Bone marrow (tissue), 2 donors: ENCODE results near the gene NCS1.
"Not testable (repeated sequence)": the region's sequence is repeated elsewhere in the genome, so short reads cannot be mapped to it uniquely, and the experiment has no call there.

Source experiments
- DNase-seq, 2 donors: peaks; one replicate each; lab custom pipeline; 2025; lab: John Stamatoyannopoulos, UW

The NCS1 gene

DNA sequence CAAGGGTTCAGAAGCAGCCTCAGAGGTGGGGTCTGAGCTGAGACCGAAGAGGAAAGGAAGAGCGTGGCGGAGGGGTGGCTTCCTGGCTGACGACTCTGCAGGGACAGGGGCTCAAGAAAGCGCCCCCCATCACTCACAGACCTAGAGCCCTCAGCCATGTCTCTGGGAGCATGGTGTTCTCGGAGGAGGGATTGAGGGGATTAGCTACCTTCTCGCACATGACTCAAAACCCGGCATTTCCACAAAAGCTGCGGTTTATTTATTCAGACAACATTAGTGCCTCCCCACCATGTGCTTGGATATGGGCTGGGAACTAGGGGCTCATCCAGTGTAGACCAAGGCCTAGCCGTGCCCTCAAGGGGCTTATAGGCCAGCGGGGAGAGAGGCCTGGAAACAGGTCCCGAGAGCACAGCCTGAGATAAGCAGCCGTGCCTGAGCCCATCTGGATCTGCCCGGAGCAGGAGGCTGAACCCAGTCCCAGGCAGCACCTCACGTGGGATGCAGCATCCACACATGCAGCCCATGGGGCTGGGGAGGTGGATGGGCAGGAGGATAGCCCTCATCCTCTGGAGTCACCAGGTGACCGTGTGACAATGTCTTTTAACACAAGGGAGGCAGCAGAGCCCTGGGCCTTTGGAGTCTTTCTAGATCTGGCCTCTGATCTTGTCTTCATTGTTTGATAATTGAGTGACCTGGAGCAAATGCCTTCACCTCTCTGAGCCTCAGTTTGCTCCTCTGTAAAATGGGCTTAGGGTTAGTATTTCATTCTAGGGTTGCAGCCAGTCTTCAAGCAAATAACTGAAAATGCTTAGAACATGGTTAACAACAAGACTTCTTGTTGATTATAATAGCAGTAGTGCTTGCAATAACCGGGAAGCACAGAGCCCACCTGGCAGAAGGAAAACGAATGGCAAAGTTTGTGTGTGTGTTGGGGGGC lies 92.5 kb downstream of the NCS1 start:
- no peak for DNase-seq

DNA sequence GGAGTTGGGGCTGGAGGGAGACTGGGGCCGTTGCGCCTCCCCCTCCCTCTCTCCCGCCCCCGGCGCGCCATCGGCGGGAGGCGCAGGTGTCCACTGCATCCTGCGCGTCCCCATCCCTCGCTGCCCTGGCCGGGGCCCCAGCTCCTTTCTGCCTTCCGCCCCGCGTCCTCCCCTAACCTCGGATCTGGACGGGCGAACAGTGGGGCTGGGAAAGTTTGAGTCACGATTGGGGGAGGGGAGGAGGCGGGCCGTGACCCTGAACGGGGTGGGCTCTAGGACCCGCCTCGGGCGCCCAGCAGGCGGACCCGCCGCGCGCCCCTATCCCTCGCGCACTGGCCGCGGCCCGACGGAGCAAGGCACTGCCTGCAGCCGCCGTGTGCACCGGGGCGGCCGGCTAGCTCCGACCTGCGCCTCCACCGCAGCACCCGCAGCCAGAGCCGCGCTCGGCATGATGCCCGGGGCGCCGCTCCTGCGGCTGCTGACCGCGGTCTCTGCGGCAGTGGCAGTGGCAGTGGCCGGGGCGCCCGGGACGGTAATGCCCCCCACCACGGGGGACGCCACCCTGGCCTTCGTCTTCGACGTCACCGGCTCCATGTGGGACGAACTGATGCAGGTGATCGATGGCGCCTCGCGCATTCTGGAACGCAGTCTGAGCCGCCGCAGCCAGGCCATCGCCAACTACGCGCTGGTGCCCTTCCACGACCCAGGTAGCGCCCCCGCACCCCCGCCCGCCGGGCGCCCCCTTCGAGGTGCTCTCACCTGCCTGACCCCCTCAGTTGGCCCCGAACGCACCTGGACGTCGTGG lies 93.4 kb downstream of the NCS1 start, which contains the start of gene HMCN2:
Gene HMCN2, plus strand, starts transcription at position 330 of the 805 bp plus-strand sequence. Its CDS starts 119 bp downstream, at position 449.
- no peak for DNase-seq

DNA sequence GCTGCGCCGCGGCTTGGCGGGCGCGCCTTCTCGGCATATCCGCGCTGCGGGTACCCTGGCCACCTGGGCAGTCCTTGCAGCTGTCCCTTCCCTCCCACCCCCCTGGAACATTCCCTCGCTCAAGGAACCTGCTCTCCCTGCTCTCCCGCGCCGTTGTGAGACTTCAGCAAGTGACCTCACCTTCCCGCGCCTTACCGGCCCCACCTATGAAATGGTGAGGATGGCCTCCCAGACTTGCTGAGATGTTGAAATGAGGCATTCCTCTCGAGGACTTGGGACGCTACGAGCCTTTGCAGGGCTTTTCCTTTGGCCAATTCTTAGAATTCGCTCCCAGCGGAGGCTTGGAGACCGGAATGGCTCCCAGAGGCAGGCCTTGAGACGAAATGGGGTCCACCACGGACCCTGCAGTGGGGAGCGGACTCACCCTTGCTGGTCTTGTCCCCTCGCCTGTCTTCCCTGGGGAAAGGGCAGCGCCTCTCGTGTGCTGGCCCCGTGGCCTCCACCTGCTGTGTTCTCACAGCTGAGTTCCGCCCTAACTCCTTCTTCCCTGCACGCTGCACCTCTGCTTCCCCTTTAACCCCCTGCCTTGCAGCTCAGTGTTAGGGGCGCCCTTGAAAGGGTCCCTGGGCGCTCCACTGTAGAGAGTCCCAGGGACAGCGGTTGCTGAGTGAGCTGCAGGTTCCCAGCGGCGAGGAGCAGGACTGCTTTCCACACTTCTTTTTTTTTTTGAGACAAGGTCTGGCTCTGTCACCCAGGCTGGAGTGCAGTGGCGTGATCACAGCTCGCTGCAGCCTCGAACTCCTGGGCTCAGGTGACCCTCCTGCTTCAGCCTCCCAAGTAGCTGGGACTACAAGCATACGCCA lies 94.3 kb downstream of the NCS1 start:
- no peak for DNase-seq

DNA sequence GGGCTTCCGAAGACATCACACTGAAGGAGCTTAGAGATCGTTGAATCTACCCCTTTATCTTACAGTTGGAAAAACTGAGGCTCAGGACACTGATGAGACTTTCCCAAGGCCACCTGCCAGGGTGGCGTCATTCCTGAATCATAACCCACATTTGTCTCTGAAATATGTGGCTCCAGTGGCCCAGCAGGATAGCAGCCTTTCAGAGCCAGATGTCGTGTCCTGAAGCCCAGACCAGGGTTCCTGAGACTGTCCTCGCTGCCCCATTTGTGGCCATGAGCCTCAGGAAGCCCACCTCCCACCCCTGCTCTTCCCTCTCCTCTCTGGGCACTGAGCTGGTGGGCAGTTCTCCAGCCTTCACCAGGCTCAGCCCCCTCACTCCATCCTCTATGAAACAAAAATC lies 95.7 kb downstream of the NCS1 start:
- DNase-seq = no peak

DNA sequence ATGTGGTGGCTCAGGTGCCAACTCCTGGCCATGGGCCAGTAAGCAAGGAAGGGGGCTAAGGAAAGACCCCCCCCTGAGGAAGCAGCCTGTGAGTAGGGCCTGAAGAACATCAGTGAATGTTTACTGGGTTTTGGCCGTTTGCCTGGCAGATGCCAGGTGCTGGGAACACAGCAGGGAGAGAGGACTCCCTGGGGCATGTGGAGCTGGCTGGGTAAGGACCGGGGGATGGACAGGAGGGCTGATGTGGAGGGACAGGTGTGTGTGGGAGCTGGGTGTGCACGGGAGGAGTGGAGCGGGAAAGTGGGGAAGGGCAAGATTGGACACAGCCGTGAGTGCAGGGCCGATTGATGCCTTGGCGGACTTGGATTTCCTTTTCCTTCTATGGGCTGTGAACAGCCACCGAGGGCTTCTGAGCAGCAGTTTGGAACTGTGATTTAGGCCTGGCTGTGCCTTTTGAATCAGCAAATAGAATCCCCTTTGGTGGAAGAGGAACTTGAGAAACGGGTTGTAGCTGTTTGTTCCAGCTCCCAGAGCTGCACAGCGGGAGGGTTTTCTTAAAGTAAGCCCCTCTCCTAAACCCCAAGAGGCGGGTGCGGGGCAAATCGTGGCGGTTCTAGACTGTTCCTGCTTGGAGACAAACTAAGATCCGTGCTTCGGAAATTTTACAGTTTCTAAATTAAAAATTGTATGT lies 96.5 kb downstream of the NCS1 start:
- no peak for DNase-seq

DNA sequence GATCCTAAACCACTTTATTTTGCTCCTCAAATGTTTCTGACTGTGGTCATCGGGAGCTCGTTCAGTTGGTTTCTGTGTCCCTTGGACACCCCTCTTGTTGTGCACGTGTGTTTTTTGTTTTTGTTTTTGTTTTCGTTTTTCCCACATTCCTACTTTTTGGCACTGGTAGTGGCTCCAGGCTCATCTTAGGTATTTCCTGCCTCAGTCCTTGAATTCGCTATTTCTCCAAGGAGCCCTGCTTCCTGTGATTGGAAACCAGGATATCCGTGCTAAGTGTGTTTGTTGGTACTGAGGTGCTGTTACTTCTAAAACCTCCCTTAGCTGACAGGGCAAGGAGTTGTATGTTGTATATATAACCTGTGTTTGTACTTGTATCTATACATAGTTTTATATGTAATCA lies 99.3 kb downstream of the NCS1 start:
- DNase-seq = no peak

DNA sequence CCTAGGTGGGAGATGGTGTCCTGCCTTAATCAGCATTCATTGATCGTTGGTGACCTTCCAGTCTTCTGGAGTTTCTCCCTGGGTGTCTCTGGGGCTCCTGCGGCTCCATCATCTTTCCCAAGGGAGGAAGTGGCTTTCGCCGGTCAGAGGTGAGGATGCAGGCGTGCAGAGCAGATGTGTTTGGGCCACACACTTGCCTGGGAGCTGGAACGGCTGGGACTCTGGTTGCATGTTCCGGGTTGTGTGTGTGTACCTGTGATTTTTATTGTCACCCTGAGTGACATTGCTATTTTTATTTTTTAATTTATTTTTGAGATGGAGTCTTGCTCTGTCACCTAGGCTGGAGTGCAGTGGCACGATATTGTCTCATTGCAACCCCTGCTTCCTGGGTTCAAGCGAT lies 103.0 kb downstream of the NCS1 start:
- no peak for DNase-seq

DNA sequence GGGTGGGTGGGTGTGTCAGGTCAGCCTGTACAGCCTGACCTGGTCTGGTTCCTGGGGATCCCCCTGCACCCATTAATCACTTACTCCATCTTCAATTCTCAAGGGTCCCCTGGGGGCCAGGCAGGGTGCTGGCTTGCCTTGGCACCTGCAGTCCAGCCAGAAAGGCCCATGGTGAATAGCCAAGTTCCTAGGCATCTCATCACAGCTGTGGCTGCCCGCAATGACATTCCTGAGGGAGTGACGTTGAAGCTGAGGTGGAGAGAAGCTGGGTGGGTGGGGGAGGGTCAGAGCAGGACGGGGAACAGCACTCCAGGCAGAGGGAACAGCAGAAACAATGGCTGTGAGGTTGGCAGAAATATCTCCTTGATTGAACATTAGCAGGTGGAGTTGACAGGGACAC lies 103.9 kb downstream of the NCS1 start:
- DNase-seq = no peak

DNA sequence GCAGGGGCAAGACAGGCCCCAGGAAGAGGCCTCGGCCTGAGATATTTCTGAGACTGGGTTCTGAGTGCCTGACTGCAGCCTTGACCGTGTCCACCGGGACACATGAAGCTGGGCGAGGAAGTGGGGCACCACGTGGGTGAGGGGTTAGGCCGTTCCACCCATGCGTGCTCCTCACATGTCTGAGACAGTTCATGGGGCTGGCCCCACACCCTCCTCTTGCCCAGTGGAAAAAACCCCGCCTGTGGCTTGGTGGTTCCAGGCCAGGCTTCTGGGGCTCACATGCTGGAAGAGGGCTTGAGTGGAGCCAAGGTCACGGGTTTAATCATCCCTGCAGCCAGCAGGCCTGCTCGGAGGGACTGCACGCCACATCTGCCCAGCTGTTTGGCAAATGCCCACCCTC lies 104.8 kb downstream of the NCS1 start:
- DNase-seq = no peak

DNA sequence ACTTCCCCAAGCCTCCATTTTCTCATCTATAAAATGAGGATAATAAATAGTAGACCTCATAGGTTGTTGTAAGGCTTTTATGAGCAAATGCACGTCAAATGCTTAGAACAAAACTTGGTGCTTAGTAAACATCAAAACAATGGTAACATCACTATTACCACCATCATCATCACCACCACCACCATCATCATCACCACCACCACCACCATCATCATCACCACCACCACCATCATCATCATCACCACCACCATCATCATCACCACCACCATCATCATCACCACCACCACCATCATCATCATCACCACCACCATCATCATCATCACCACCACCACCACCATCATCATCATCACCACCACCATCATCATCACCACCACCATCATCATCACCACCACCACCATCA lies 105.3 kb downstream of the NCS1 start:
- DNase-seq = not testable (repeated sequence)

DNA sequence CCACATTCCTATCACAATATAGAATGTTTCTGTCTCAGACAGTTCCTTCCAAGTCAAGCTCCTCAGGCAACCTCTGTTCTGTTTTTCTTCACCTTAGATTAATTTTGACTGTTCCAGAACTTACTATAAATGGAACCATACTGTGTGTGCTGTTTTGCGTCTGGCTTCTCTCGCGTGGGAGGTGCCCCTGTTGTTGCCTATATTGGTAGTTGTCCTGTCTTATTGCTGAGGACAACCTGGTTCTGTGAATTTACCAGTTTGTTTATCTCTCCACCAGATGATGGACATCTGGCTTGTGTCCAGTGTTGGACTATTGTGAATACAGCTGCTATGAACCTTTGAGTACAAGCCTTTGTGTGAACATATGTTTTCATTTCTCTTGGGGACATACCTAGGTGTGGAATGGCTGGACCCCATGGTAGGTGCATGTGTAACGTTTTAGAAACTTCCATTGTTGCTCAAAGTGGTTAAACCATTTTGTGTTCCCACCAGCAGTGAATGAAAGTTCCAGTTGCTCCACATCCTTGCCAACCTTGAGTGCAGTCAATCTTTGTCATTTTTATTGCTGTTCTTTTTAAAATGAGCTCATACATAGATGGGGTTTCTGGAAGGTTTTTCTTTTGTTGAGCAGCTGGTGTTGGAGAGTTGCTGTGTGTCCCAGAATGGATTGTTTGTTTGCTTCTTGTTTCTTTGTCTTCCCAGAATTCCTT lies 111.5 kb downstream of the NCS1 start:
- no peak for DNase-seq

DNA sequence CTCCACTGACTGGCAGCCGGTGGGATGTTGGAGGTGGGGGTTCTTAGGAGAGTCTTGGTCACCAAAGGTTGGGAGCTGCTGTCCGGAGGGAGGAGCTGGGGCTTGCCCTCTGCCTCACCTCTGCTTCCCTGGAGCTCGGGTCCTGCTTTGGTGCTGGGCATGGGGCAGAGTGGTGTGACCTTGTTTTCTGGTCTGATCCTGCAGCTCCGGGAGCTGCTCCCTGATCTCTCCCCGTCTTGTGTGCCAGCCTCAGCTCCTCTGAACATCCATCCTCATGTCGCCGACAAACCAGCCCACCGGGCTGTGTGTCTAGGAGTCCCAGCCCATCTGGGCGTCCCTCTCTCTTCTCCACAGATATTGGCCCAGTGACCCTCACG lies 112.0 kb downstream of the NCS1 start:
- no peak for DNase-seq

DNA sequence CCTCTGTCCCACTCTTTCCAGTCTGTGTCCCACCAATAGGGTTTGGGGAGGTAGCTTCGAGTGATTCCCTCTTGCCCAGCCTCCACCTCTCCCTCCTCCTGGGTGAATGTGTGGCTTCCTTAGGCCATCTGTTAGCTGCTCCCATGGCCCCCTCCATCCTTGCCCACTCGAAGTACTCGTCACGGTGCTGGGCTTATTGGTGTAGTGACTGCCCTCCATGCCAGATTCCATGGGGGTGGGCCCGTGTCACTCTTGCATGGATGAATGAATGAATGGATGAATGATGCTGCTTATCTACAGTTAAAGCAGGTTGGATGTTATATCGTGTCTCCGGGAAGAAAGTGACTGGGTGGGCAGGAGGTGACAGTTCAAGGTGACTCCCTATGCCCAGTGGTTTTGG lies 112.5 kb downstream of the NCS1 start:
- no peak for DNase-seq

DNA sequence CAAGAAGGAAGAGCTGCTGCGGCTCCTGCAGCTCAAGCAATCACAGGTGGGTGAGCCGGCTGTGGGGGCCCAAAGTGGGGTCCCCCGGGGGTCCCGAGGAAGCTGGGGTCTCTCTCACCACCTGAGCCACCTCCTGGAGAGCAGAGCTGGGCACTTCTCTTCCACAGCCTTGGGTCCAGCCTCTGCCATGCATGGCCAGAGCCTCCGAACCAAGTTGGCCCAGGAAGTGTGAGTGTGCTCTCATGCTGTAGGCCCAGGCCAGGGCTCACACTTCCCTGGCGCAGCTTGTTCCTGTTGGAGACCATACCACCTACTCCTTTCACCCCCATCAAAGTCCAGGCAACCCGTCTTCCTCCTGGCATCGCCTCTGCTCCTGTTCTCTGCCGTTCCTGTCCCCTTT lies 113.1 kb downstream of the NCS1 start:
- DNase-seq = no peak

DNA sequence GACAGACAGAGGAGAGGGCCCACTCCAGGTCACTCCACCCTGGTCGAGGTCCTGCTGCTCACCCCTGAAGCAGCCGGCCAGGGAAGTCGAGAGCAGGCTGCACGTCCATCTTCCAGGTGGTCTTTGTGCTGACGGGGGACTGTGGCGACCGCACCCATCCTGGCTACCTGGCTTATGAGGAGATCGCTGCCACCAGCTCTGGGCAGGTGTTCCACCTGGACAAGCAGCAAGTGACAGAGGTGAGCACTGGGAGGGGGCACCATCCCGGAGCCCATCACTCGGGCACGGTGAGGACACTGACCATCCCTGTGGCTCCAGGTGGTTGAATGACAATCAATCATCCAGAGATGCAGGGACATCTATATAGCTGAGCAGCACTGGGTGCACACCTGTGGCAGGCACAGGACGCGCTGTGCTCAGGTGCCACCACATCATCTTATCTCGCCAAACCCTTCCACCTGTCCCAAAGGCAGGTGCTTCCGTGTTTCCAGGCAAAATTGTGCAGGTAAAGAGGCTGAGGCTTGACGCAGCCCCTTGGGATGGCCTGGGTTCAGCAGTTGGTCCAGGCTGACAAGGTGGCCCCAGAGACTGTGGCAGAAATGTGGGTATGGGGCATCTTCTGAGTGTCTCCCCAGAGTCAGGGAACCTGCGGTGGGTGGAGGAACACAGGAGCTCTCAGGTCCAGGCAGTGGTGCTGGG lies 114.0 kb downstream of the NCS1 start:
- no peak for DNase-seq
